NT2/D1 (cell line): ENCODE results near the gene WNT4.

Experiments
- DNase-seq: peaks from one replicate; pipeline ENCODE4 v3.0.0-alpha.2; 2011; ENCODE audit warnings: low read depth, low spot score
- H3K27me3 ChIP-seq: 2 replicates; pipeline ENCODE4 v1.6.0; 2011; ENCODE audit warnings: mild to moderate bottlenecking; ENCODE audit not compliant: insufficient read length, insufficient read depth
- H3K36me3 ChIP-seq: 2 replicates; pipeline ENCODE4 v1.6.1; 2011; ENCODE audit warnings: mild to moderate bottlenecking, low read length, mixed read lengths; ENCODE audit not compliant: insufficient read depth, insufficient read length
- H3K4me1 ChIP-seq: 2 replicates; pipeline ENCODE4 v1.5.1; 2011; ENCODE audit not compliant: insufficient read depth, insufficient read length
- H3K4me3 ChIP-seq: 2 replicates; pipeline ENCODE4 v1.5.1; 2011; ENCODE audit warnings: low read depth; ENCODE audit not compliant: insufficient read length
- H3K9ac ChIP-seq: 2 replicates; pipeline ENCODE4 v1.6.0; 2011; ENCODE audit warnings: low read depth; ENCODE audit not compliant: insufficient read length
- H3K9me3 ChIP-seq: 2 replicates; pipeline ENCODE4 v1.5.1; 2011; ENCODE audit warnings: mild to moderate bottlenecking, low read length; ENCODE audit not compliant: insufficient read depth
- SUZ12 ChIP-seq: IDR thresholded peaks from 2 replicates; pipeline ENCODE4 v1.6.1; 2011; ENCODE audit not compliant: insufficient read length, insufficient read depth; ENCODE audit errors: extremely low read depth
- YY1 ChIP-seq: IDR thresholded peaks from 2 replicates; pipeline ENCODE4 v1.6.1; 2011; ENCODE audit not compliant: insufficient read length, insufficient read depth
- ZNF274 ChIP-seq: IDR thresholded peaks from 2 replicates; pipeline ENCODE4 v1.6.1; 2011; ENCODE audit warnings: mild to moderate bottlenecking, low read depth, low read length

Gene WNT4

DNA sequence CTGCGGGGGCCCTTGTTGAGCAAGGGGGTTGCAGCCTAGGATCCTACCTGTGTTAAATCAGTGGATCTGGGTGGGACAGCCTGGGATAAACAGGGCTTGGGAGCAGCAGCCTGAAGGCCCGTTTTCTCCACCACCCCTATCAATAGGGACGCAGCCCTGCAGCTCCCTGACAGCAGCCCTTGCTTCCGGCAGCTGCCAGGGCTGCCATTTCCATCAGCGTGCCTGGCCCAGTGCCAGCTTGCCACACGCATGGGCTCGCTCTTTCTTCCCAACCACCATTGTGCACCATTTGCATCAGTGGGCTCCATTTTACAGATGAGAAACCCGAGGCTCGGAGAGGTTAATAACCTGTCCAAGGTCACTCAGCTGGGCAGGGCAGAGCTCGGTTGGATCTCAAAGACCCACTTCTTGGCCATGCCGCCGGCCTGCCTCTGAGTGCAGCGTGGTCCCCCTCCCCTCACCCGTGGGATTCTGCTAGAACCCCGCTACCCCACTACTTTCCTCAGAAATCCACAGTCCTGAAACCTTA, 3.8 kb downstream of the WNT4 start:
- Histone ChIP-seq H3K36me3 (no peaks in the 10 kb centered on the region), H3K9ac (no peak overlapping the region), H3K27me3 (peaks cover 44% of the 10 kb centered on the region), H3K4me1 (peaks cover 30% of the 10 kb centered on the region), H3K9me3 (no peaks in the 10 kb centered on the region), H3K4me3 (no peak overlapping the region)
- no peak for DNase-seq
- TF ChIP-seq SUZ12, result no peak
- TF ChIP-seq ZNF274, result no peak
- TF ChIP-seq YY1, result no peak

DNA sequence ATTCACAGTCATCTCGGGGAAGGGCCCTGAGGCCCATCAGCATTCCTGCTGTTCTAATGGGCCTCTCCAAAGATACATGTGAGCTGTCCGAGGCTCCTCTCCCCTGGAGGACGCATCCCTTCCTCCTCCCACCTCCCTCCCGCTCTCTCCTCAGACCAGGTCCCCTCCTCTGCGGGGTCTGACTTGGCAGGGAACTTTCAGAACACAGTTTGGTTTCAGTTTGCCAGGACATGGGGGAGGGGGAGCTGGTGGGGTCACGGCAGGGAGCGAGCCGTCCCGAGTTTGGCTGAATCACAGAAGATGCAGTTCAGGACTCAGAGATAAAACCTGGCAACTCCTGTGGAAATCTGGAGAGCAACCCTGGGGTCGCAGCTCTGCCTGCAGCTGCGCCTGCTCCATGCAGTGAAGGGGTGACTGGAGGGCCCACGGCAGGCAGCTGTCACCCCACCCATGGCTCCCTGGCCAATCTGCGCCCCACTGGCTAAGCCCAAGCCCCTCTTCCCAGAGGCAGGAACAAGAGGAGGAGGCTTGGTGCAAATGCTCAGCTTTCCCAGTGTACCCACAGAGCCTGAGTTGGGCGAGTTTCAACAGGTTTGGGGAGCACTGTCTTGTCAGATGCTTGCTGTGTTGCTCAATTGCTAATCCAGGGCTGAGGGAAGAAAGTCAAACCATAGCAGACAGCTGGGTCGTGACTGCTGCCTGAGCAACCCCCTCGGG, 5.7 kb downstream of the WNT4 start:
- Histone ChIP-seq H3K27me3 (peaks cover 35% of the 10 kb centered on the region), H3K9me3 (no peaks in the 10 kb centered on the region), H3K36me3 (no peaks in the 10 kb centered on the region), H3K4me3 (no peak overlapping the region), H3K4me1 (peaks cover 34% of the 10 kb centered on the region), H3K9ac (peak overlapping the region; percentile 24)
- DNase-seq, result no peak
- TF ChIP-seq YY1 (no peak), ZNF274 (no peak), SUZ12 (no peak)

DNA sequence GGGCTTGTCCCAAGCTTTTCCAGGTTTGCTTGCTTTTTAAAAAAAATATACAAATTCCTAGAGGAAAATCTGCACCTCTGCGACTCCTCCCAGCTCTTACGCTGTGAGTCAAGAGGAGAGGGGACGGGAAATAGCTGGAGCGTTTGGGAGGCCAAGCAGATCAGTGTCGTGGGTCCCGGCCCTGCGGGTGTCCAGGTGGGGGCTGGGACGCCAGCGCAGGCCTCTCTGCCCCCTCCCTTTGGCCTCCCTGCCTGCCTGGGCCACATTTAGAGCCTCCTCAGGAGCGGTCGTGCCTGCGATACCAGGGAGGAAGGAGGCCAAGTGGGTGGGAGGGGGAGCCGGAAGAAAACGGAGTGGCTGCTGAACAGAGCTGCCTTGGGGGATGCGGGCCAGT, 9.0 kb downstream of the WNT4 start:
- H3K4me1 ChIP-seq, result peaks cover 17% of the 10 kb centered on the region
- TF ChIP-seq YY1 (no peak), SUZ12 (no peak), ZNF274 (no peak)
- H3K36me3 ChIP-seq, result peaks cover 4% of the 10 kb centered on the region
- no peak for DNase-seq
- H3K9ac ChIP-seq, result no peak overlapping the region
- peaks cover 12% of the 10 kb centered on the region for H3K27me3 ChIP-seq
- H3K4me3 ChIP-seq, result no peak overlapping the region
- no peaks in the 10 kb centered on the region for H3K9me3 ChIP-seq

DNA sequence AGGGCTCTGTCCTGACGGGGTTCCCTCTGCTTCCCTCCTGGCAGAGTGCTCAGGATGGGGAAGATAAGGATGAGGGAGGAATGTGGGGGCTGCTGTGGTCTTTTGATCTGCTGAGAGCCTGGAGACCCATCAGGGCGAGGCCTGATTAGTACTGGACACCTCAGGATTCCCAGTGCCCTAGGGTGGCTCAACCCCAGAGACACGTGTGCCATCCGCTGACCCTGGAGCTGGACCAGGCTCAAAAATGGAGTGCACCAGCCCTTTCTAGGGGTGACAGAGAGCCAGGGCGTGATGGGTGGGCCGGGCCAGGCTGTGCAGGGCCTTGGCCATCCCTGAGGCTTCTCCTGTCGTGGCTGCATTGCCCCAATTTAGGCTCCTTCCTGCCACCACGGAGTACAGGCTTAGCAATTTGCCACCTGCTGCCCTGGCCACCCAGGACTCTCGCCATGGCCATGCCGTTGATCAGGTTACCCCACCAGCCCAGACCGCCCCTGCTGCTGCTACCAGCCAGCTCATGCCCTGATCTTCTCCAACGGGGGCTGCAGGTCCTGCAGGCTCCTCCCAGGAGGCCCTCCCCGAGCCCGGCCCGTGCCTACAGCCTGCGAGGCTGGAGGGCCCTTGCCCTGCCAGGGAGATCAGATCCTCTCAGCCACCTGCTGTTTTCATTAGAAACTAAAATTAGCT, 9.5 kb downstream of the WNT4 start:
- Histone ChIP-seq H3K9me3 (no peaks in the 10 kb centered on the region), H3K4me1 (peaks cover 13% of the 10 kb centered on the region), H3K27me3 (peaks cover 12% of the 10 kb centered on the region), H3K9ac (peak overlapping the region; percentile 21), H3K36me3 (peaks cover 4% of the 10 kb centered on the region), H3K4me3 (no peak overlapping the region)
- no peak for DNase-seq
- TF ChIP-seq ZNF274 (no peak), YY1 (no peak), SUZ12 (no peak)

DNA sequence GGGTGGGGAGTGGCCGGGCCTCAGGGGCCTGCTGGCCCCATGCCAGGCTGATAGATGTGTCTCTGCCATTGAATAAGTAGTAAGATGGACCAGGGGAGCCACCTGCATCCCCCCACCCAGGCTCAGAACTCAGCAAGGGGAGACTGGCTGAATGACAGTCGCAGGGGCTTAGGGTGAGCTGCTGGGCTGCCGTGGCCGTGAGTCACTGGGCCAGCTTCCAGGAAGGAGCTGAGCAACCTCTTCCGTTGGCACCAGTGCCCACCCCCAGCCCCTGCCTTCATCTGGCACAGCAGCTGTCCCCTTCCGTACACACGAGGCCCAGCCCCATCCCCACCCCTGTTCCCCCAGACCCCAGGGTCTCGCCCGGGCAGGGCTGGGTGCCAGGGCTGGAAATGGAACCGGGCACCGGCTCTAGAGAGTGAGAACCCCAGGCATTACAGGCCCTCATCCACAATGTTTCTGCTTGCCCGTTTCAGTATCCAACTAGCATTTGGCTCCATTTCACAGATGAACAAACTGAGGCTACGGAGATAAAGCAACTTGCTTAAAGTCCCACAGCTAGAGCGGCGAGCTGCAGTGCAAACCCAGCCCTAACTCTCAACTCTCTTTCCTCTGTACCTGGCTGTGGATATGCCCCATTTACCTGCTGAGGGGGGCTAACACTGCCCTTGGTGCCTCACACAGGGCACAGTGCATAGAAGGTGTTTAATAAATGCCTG, 10.2 kb downstream of the WNT4 start:
- Histone ChIP-seq H3K4me3 (no peak overlapping the region), H3K4me1 (peaks cover 11% of the 10 kb centered on the region), H3K9me3 (no peaks in the 10 kb centered on the region), H3K36me3 (peaks cover 4% of the 10 kb centered on the region), H3K27me3 (peaks cover 12% of the 10 kb centered on the region), H3K9ac (no peak overlapping the region)
- DNase-seq, result no peak
- TF ChIP-seq SUZ12 (no peak), YY1 (no peak), ZNF274 (no peak)

DNA sequence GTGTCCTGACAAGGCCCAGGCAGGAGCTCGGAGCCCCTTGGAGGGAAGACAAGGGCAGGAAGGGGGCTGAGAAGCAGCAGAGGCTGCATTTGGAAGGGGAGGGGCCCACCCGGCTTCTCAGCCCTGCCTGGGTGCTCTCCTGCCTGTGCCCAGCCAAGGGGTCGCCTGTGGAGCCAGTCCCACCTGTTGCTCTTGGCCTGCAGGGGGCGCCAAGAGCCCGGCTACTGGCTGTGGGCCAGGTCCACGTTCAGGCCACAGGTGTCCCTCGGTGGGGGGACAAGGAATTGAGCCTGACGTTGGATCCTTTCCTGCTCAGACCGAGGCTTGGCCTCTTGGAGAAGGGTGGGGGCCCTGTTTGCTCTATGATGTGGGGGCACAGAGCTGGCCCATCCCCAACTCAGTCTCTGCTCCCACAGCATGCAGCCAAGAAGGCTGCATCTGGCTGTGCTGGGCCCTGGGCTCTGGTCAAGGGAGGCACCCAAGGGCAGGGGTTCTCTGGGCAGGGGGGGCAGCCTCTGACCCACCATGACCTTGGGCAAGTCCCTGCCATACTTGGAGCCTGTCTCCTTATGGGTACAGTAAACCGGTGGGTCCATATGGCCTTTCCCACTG, 10.9 kb downstream of the WNT4 start:
- no peak overlapping the region for H3K9ac ChIP-seq
- H3K4me3 ChIP-seq, result no peak overlapping the region
- DNase-seq, result no peak
- peaks cover 4% of the 10 kb centered on the region for H3K36me3 ChIP-seq
- peaks cover 9% of the 10 kb centered on the region for H3K4me1 ChIP-seq
- peaks cover 12% of the 10 kb centered on the region for H3K27me3 ChIP-seq
- H3K9me3 ChIP-seq, result no peaks in the 10 kb centered on the region
- TF ChIP-seq SUZ12, result no peak
- no peak for TF ChIP-seq ZNF274
- no peak for TF ChIP-seq YY1
